Measurements from ENCODE around the gene STAB2.

The STAB2 gene

GRCh38 chr12:103589517-103589916 lies 2.4 kb downstream of the STAB2 start:
- H3K4me3 ChIP-seq (ENCODE audit: severe bottlenecking): no peak overlapping the region
- no peak for ATAC-seq (ENCODE audit: low read depth)
- H3K27ac ChIP-seq (ENCODE audit: poor library complexity, severe bottlenecking): no peak overlapping the region
- no peaks in the 10 kb centered on the region for H3K27me3 ChIP-seq (ENCODE audit: insufficient read depth, poor library complexity, severe bottlenecking)
- no peaks in the 10 kb centered on the region for H3K4me1 ChIP-seq (ENCODE audit: insufficient read depth, poor library complexity, severe bottlenecking)
- no peaks in the 10 kb centered on the region for H3K36me3 ChIP-seq (ENCODE audit: low read depth)
- no peak for DNase-seq (ENCODE audit: low spot score)
- H3K9me3 ChIP-seq (ENCODE audit: severe bottlenecking): no peaks in the 10 kb centered on the region
- no peak for TF ChIP-seq CTCF (IDR thresholded peaks at IDR 0.05; ENCODE audit: poor library complexity, severe bottlenecking)

- ATAC-seq (ENCODE audit: low read depth) (no peak), DNase-seq (ENCODE audit: low spot score) (no peak)
- Histone ChIP-seq H3K27me3 (ENCODE audit: insufficient read depth, poor library complexity, severe bottlenecking) (no peaks in the 10 kb centered on the region), H3K9me3 (ENCODE audit: severe bottlenecking) (no peaks in the 10 kb centered on the region), H3K36me3 (ENCODE audit: low read depth) (no peaks in the 10 kb centered on the region), H3K27ac (ENCODE audit: poor library complexity, severe bottlenecking) (no peak overlapping the region), H3K4me1 (ENCODE audit: insufficient read depth, poor library complexity, severe bottlenecking) (no peaks in the 10 kb centered on the region), H3K4me3 (ENCODE audit: severe bottlenecking) (no peak overlapping the region)
- no peak for TF ChIP-seq CTCF (IDR thresholded peaks at IDR 0.05; ENCODE audit: poor library complexity, severe bottlenecking)
These were observed 3.2 kb downstream of the STAB2 start for GRCh38 chr12:103590271-103590670.

DNA sequence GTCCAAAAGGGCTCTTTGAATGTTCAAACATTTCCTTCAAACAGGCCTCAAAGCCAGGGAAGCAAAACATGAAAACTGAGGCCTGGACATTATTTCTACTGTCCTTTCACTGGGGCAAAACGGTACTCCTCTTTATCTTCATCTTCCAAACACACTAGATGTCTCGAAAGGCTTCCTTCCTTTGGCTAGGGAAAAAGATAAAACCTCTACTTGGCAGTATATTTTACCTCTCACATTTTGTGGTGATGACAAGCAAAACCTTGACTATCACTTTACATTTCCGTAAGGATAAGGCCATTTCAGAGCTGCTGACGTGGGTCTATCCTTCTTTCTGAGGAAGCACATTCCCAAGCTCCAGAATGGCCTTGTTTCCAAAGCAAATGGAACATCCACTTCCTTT lies 9.9 kb downstream of the STAB2 start:
- Histone ChIP-seq H3K36me3 (ENCODE audit: low read depth) (no peaks in the 10 kb centered on the region), H3K9me3 (ENCODE audit: severe bottlenecking) (no peaks in the 10 kb centered on the region), H3K4me1 (ENCODE audit: insufficient read depth, poor library complexity, severe bottlenecking) (no peaks in the 10 kb centered on the region), H3K27me3 (ENCODE audit: insufficient read depth, poor library complexity, severe bottlenecking) (no peaks in the 10 kb centered on the region), H3K27ac (ENCODE audit: poor library complexity, severe bottlenecking) (no peak overlapping the region), H3K4me3 (ENCODE audit: severe bottlenecking) (no peak overlapping the region)
- DNase-seq (ENCODE audit: low spot score): no peak
- TF ChIP-seq CTCF (IDR thresholded peaks at IDR 0.05; ENCODE audit: poor library complexity, severe bottlenecking): no peak
- no peak for ATAC-seq (ENCODE audit: low read depth)

GRCh38 chr12:103599274-103599673 lies 12.2 kb downstream of the STAB2 start:
- no peaks in the 10 kb centered on the region for H3K36me3 ChIP-seq (ENCODE audit: low read depth)
- no peak for TF ChIP-seq CTCF (IDR thresholded peaks at IDR 0.05; ENCODE audit: poor library complexity, severe bottlenecking)
- DNase-seq (ENCODE audit: low spot score): no peak
- H3K4me1 ChIP-seq (ENCODE audit: insufficient read depth, poor library complexity, severe bottlenecking): no peaks in the 10 kb centered on the region
- H3K9me3 ChIP-seq (ENCODE audit: severe bottlenecking): no peaks in the 10 kb centered on the region
- H3K27me3 ChIP-seq (ENCODE audit: insufficient read depth, poor library complexity, severe bottlenecking): no peaks in the 10 kb centered on the region
- H3K27ac ChIP-seq (ENCODE audit: poor library complexity, severe bottlenecking): no peak overlapping the region
- ATAC-seq (ENCODE audit: low read depth): no peak
- H3K4me3 ChIP-seq (ENCODE audit: severe bottlenecking): no peak overlapping the region

GRCh38 chr12:103600967-103601728 lies 14.1 kb downstream of the STAB2 start:
- TF ChIP-seq CTCF (IDR thresholded peaks at IDR 0.05; ENCODE audit: poor library complexity, severe bottlenecking): no peak
- H3K27ac ChIP-seq (ENCODE audit: poor library complexity, severe bottlenecking): no peak overlapping the region
- H3K27me3 ChIP-seq (ENCODE audit: insufficient read depth, poor library complexity, severe bottlenecking): peaks cover 3% of the 10 kb centered on the region
- H3K36me3 ChIP-seq (ENCODE audit: low read depth): no peaks in the 10 kb centered on the region
- no peaks in the 10 kb centered on the region for H3K4me1 ChIP-seq (ENCODE audit: insufficient read depth, poor library complexity, severe bottlenecking)
- H3K9me3 ChIP-seq (ENCODE audit: severe bottlenecking): no peaks in the 10 kb centered on the region
- DNase-seq (ENCODE audit: low spot score) (no peak), ATAC-seq (ENCODE audit: low read depth) (no peak)
- H3K4me3 ChIP-seq (ENCODE audit: severe bottlenecking): no peak overlapping the region

Measured in RWPE2 (cell line).